Mucosa of gallbladder (tissue), 1 donor: ENCODE measurements around the gene TLL2. TPM values are rescaled to one million over a fixed set of nuclear protein-coding genes. Genes with fewer than 3 reads are reported as not detected.

Experiments
- DNase-seq: peaks from one replicate; pipeline ENCODE4 v3.0.0-alpha.2; 2020; ENCODE audit warnings: low spot score
- total RNA-seq: library from RNA; stranded (reverse); gene quantifications from one replicate; pipeline ENCODE4 v1.2.1, GENCODE V29; 2021
- donor health status: DM: no; HTN: no; CAD: no.

Gene TLL2
- total RNA-seq, 1 donor from 2014 or later: 6.7 TPM

GRCh38 chr10:96507044-96507443, 6.7 kb downstream of the TLL2 start:
- DNase-seq: no peak

GRCh38 chr10:96505150-96506136, 8.3 kb downstream of the TLL2 start:
- no peak for DNase-seq

- DNase-seq: no peak
These were observed 11.0 kb downstream of the TLL2 start for GRCh38 chr10:96502561-96503282.

GRCh38 chr10:96501985-96502384, 11.7 kb downstream of the TLL2 start:
- DNase-seq: no peak

- DNase-seq: no peak
These were observed 13.2 kb downstream of the TLL2 start for GRCh38 chr10:96500519-96500918.

DNA sequence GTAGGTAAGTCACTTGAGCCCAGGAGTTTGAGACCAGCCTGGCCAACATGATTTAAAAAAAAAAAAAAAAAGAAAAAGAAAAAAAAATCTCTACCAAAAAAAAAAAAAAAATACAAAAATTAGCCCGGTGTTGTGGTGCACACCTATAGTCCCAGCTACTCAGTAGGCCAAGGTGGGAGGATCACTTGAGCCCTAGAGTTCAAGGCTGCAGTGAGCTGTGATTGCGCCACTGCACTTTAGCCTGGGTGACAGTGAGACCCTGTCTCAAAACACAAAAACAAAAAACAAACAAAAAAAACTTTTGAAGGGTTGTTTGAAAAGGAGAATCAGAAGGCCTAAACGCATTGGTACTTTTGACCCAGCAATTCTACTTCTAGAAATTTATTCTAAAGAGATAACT, 13.7 kb downstream of the TLL2 start:
- DNase-seq: no peak

DNA sequence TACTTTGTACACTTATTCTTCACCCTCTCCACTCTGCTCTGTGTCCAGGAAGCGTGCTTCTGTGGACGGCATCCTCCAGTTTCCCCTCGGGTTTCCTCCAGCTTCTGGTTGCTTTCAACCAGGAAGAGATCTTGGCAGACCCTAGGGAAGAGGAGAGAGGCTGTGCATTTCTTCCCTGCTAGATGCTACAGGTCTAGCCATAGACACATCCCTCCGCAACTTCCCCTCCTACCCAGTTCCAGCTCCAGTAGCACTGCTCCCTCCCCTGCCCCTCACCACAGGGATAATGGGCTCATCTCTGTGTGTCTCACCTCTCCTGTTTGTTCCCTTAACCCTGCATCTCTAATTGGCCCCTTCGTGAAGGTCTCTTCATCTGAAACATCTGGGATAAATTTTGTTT, 16.3 kb downstream of the TLL2 start:
- DNase-seq: peak; percentile 1

DNA sequence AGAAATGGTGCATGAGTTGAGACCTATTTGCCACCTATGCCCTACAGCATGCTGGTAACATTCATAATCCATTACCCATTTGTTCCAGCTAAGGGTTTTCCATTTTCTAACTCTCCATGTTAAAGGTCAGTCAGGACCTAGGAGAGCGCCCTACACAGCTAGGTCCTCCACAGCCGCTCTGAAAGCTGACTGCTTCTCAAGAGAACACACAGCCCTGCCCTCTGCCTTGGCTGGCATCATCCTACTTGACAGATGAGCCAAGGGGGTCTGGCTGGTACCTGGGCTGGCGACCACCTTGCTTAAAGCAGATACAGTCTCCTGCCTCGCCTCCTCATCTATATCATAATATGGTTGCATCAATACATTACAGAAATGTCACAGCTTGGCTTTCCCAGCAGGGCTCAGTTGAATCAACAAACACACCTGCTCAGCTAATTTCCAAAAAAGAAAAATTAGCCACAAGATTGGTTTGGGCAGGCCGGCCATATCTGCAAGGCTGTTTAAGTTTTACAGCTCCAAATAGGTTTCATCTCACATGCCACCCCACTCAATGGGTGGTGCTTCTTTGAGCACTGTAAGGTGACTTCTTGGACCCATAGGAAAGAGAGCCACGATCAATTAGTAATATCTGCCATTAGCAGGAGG, 17.3 kb downstream of the TLL2 start:
- DNase-seq: no peak

DNA sequence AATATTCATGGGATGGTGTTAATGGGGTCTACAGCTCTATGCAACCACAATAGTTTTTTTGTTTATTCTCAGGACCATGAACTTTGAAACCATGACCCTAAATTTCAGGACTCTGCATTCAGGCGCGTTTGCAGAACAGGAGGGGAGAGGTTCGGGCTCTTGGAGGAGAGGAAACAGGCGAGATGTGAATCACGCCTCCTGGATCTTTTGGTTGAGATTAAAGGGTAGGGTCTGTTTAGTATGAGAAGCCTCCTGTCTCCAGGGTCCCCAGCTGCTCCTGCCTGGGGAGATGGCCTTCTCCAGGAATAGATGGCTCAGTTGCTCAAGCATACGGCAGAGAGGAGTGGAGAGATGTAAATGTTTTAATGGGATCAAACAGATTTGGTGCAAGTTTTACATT, 18.2 kb downstream of the TLL2 start:
- no peak for DNase-seq

- DNase-seq: no peak
These were observed 19.0 kb downstream of the TLL2 start for GRCh38 chr10:96494694-96495093.

GRCh38 chr10:96493871-96494525, 19.7 kb downstream of the TLL2 start:
- no peak for DNase-seq

DNA sequence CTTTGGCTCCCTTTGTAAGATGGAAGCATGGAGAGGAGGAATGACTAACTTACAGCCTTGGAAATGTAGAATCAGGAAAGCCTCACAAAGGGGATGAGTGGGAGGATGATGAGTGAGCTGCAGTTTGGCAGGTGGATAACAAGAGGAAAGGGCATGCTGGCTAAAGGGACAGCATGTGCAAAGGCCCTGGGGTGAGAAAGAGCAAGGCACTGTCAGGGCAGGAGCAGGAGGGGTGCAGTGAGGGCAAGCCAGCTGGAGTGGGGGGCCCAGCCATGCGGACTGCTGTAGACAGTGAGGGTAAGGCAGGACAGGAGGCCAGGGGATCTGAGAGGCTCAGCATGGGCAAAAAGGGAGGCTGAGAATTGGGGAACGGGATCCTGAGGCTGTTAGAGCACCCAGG, 20.5 kb downstream of the TLL2 start:
- DNase-seq: no peak

DNA sequence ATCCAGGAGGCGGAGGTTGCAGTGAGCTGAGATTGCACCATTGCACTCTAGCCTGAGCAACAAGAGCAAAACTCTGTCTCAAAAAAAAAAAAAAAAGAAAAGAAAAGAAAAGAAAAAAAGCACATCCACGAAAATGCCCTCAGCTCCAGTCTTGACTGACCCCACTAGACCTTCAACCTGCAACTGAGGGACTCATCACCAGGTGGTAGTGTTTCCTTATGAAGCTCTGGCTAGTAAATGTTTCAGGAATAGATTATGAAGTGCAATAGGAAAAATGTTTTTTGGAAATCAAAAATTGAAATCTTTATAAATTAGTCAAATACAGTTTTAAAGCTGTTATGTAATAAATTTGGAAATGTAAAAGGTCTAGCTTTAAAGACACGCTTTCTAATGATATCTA, 22.4 kb downstream of the TLL2 start:
- DNase-seq: no peak

DNA sequence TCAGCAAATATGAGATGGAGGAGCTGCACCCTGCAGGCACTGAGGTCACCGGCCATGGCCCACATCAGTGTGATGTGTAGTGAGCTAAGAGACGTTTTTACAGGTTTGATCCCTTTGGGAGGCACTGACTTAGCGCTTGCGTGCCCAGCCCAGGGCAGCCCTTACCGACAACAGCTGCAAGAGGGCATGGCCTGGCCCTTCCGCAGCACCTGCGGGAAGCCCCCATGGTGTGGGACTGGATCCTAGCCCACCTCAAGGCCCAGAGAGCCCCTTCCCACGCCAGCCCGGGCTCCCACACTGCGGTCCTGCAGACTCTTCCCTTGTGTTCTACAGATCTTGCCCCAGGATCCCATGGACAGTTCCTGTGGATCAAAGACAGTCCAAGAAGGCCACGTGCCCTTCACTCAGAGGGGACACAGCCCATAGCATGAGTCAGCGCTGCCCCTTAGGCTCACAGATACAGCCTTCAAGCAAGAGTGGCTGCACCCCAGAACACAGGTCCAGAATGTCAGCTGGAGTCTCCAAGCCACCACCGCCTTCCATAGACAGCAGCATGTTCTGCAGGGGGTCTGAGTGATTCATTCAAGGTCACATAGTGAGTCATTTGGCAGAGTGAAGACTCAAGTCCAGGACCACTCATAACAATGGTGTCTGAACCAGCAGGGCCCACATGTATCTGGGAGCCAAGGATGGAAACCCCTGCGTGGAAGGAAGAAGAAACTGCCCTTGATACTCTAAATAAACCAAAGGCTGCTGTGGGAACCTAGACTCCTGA, 25.4 kb downstream of the TLL2 start:
- DNase-seq: no peak

DNA sequence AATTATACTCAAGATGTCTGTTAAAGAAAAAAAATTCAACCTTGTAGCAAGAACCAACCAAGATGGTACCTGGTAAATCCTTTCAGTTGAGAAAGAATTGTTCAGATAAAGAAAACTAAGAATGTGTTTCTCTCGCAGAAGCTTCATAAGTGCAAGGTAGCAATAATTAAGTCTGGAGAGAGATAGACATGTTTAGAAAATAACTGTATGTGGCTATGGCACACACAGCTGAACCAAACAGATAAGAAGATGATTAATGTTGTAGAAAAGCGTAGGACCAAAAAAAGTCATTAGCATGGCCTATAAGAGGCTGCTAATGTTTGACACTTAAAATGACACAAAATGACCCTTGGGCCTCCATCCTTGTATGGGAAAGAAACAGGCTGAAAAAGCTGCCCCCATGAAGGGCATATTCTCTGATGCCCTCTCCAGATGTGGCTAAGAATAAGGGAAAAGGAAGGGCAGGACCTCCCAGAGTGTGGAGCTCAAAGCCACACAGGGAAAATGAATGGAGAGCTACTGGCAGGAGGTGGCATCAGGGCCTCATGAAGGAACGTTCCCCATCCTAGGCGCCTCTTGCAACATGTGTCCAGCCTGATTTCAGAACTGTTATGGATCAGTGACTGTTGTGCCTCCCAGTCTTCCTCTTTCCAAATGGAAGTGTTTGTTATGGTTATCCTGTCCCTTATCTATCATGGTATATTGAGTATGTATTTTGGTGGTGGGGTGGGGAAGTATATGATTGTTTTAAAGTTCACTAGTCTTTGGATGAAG, 30.7 kb downstream of the TLL2 start:
- DNase-seq: no peak

DNA sequence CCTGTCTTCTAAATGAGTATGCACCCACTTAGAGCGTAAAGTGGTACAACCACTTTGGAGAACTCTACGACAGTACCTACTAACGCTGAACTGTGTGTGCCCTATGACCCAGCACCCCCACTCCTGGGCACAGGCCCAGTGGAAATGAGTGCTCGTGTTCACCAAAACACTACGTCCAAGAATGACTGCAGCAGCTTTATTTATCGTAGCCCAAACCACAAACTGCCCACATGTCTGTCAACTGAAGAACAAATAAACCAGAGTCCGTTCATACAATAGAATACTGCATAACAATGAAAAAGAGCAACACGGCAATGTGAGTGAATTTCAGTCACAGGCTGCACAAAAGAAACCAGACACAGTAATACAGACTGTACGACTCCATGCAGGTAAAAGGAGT, 35.4 kb downstream of the TLL2 start:
- no peak for DNase-seq

GRCh38 chr10:96473866-96474265, 39.9 kb downstream of the TLL2 start:
- no peak for DNase-seq

DNA sequence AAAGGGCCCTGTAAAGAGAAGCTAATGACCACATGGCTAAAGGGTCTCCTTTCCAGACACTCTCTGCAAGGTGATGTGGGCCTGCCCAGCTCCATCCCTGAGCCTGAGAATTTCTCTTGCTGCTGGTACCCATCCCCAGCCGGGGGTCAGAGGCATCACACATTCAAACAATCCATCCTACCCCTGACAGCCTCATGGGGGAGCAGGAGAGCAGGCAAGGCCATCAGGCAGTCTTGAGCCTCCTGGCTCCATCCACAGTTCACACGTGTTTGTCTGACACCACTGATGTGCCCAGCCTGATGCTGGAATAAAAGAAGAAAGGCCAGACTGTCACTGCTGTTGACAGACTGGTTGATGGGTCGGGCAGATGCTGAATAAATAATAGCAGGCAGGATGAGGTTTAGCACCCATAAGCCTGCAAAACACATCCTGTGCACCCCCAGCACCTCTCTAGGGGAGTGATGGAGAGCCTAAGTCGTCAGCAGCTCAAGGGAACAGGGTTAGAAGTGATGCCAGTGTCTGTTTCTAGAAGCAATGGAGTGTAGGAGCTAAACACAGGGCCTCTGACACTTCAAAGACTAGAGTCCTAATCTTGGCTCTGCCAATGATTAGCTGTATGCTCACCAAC, 43.5 kb downstream of the TLL2 start:
- DNase-seq: peak; percentile 20

GRCh38 chr10:96468845-96469244, 44.9 kb downstream of the TLL2 start:
- no peak for DNase-seq

DNA sequence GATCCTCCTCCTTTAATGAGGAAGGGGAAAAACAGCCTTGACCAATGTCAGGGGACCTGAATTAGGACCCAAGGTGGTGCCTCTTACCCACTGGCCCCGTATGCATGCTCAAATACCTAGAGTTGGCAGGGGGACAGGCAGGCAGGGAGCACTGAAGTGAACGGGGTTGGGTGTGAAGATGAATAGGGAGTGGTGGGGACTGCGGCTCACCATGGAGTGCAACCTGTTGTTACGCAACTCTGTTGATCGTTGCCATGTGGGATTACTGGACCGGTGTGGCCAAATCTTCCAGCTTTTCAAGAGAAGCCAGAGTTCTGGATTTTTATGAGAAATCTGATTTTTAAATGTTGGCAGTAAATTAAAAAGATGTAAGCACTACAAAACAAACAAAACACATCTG, 48.1 kb downstream of the TLL2 start:
- no peak for DNase-seq
